SK-N-SH (cell line): ENCODE measurements around the gene DXO. TPM values are rescaled to one million over a fixed set of nuclear protein-coding genes. Genes with fewer than 3 reads are reported as not detected.

Experiments
- CTCF ChIA-PET: fragments of 300-600, 350-600 bp; formaldehyde crosslinking; extraction: SDS; loops from one replicate; lab custom pipeline; 2021; lab: Yijun Ruan, JAX
- POLR2A ChIA-PET: fragments of 350-600 bp; sonication (Branson Sonifier 250); formaldehyde crosslinking; extraction: SDS; loops from one replicate; lab custom pipeline; 2020; ENCODE audit warnings: antibody characterized with exemption, inconsistent platforms; lab: Yijun Ruan, JAX
- DNase-seq: peaks from one replicate; pipeline ENCODE4 v3.0.0; 2012
- H2AFZ ChIP-seq: fragments of 200-600 bp; sonication (generic); 2 replicates; pipeline ENCODE4 v1.8.1; 2016; ENCODE audit warnings: antibody characterized with exemption, mild to moderate bottlenecking, low read depth
- H3F3A ChIP-seq: fragments of 200-600 bp; sonication (generic); replicated peaks from 2 replicates; pipeline ENCODE3; 2016; ENCODE audit warnings: antibody characterized with exemption, mild to moderate bottlenecking; ENCODE audit not compliant: insufficient read depth
- H3K27ac ChIP-seq, 2 experiments: fragments of 200-500 bp in 1 of 2; fragments of 200-600 bp in 1 of 2; sonication (Bioruptor generic) in 1 of 2; sonication (generic), shearing (Covaris generic) in 1 of 2; 2 replicates each; pipeline versions ENCODE4 v1.5.1 to v1.6.1; 2014 to 2016; ENCODE audit warnings: low read depth in 2 of 2, inconsistent platforms in 1 of 2, low read length in 1 of 2, mild to moderate bottlenecking in 1 of 2, mixed read lengths in 1 of 2
- H3K27me3 ChIP-seq: fragments of 200-600 bp; sonication (generic), shearing (Covaris generic); 2 replicates; pipeline ENCODE4 v1.6.1; 2016; ENCODE audit warnings: mixed run types; ENCODE audit not compliant: insufficient read depth
- H3K36me3 ChIP-seq, 2 experiments: fragments of 200-500 bp in 1 of 2; fragments of 200-600 bp in 1 of 2; sonication (Bioruptor generic) in 1 of 2; sonication (generic) in 1 of 2; replicated peaks in 1 of 2; 2 replicates each; pipeline versions ENCODE3 to v1.5.1; 2014 to 2016; ENCODE audit warnings: low read length in 1 of 2, mild to moderate bottlenecking in 1 of 2; ENCODE audit not compliant: insufficient read depth in 2 of 2, control insufficient read depth in 1 of 2
- H3K4me1 ChIP-seq, 2 experiments: fragments of 200-500 bp in 1 of 2; fragments of 200-600 bp in 1 of 2; sonication (Bioruptor generic) in 1 of 2; sonication (generic), shearing (Covaris generic) in 1 of 2; 2 replicates each; pipeline versions ENCODE4 v1.5.1 to v1.6.1; 2014 to 2016; ENCODE audit warnings: low read depth in 1 of 2, low read length in 1 of 2, mixed run types in 1 of 2; ENCODE audit not compliant: insufficient read depth in 2 of 2, control insufficient read depth in 1 of 2
- H3K4me2 ChIP-seq: fragments of 200-600 bp; sonication (generic), shearing (Covaris generic); 2 replicates; pipeline ENCODE4 v1.6.1; 2017; ENCODE audit warnings: mixed run types
- H3K4me3 ChIP-seq, 2 experiments: fragments of 200-500 bp in 1 of 2; fragments of 200-600 bp in 1 of 2; sonication (Bioruptor generic) in 1 of 2; sonication (generic), shearing (Covaris generic) in 1 of 2; 2 replicates each; pipeline versions ENCODE4 v1.5.1 to v1.8.1; 2014 to 2016; ENCODE audit warnings: low read depth in 2 of 2, inconsistent platforms in 1 of 2, low read length in 1 of 2, mild to moderate bottlenecking in 1 of 2, mixed read lengths in 1 of 2, moderate library complexity in 1 of 2
- H3K79me2 ChIP-seq: fragments of 200-600 bp; sonication (generic); 2 replicates; pipeline ENCODE4 v1.8.1; 2017; ENCODE audit warnings: mild to moderate bottlenecking; ENCODE audit not compliant: insufficient read depth
- H3K9ac ChIP-seq: fragments of 200-600 bp; sonication (generic); 2 replicates; pipeline ENCODE4 v1.6.1; 2017; ENCODE audit warnings: mixed run types
- H3K9me2 ChIP-seq: fragments of 200-600 bp; sonication (generic); 2 replicates; pipeline ENCODE4 v1.6.1; 2017; ENCODE audit warnings: mixed run types
- H3K9me3 ChIP-seq: fragments of 200-600 bp; sonication (generic); 2 replicates; pipeline ENCODE4 v1.6.1; 2017; ENCODE audit warnings: mixed run types, mild to moderate bottlenecking, moderate library complexity
- H4K20me1 ChIP-seq: fragments of 200-600 bp; sonication (generic); 2 replicates; pipeline ENCODE4 v1.6.1; 2017; ENCODE audit warnings: mild to moderate bottlenecking, mixed run types; ENCODE audit not compliant: insufficient read depth
- CHD2 ChIP-seq: fragments of 150-350 bp; IDR thresholded peaks from 2 replicates; pipeline ENCODE4 v1.6.1; 2018; ENCODE audit warnings: low read length; ENCODE audit not compliant: partially characterized antibody
- ELF1 ChIP-seq: IDR thresholded peaks from 2 replicates; pipeline ENCODE4 v1.4.0; 2012
- EP300 ChIP-seq, 2 experiments: IDR thresholded peaks; 2 replicates each; pipeline versions ENCODE4 v1.4.0 to v1.6.1; 2012; ENCODE audit warnings: borderline replicate concordance in 1 of 2, low read depth in 1 of 2, low read length in 1 of 2
- FOXM1 ChIP-seq: IDR thresholded peaks from 2 replicates; pipeline ENCODE4 v1.4.0; 2012; ENCODE audit warnings: low read depth, mild to moderate bottlenecking
- JUND ChIP-seq: IDR thresholded peaks from 2 replicates; pipeline ENCODE4 v1.4.0; 2012
- NFIC ChIP-seq: IDR thresholded peaks from 2 replicates; pipeline ENCODE4 v1.4.0; 2012; ENCODE audit warnings: borderline replicate concordance
- POLR2AphosphoS5 ChIP-seq: IDR thresholded peaks from 2 replicates; pipeline ENCODE4 v1.6.1; 2012; ENCODE audit warnings: low read depth, low read length
- RCOR1 ChIP-seq: fragments of 150-350 bp; IDR thresholded peaks from 2 replicates; pipeline ENCODE4 v1.6.1; 2017; ENCODE audit warnings: antibody characterized with exemption, low read length
- RXRA ChIP-seq: IDR thresholded peaks from 2 replicates; pipeline ENCODE4 v1.4.0; 2012; ENCODE audit warnings: low read depth, mild to moderate bottlenecking, borderline replicate concordance
- SMC3 ChIP-seq: IDR thresholded peaks from 2 replicates; pipeline ENCODE4 v1.6.1; 2012; ENCODE audit warnings: low read depth, low read length, improper control_type of control experiment
- TAF1 ChIP-seq: IDR thresholded peaks from 2 replicates; pipeline ENCODE4 v1.6.1; 2012; ENCODE audit warnings: low read depth, mild to moderate bottlenecking, low read length, moderate library complexity, borderline replicate concordance
- TCF12 ChIP-seq: IDR thresholded peaks from 2 replicates; pipeline ENCODE4 v1.4.0; 2012
- USF2 ChIP-seq: fragments of 150-350 bp; IDR thresholded peaks from 2 replicates; pipeline ENCODE4 v1.6.1; 2017; ENCODE audit warnings: antibody characterized with exemption, low read length, low read depth, borderline replicate concordance
- ZBTB33 ChIP-seq: IDR thresholded peaks from 2 replicates; pipeline ENCODE4 v1.4.0; 2012; ENCODE audit warnings: low read depth, borderline replicate concordance
- WGBS: methylation state at CpG from one replicate; pipeline ENCODE4 v1.1.6; 2017; ENCODE audit warnings: low lambda C conversion rate; 5-methylcytosine and 5-hydroxymethylcytosine counted together
- polyA plus RNA-seq, 3 experiments: library from polyadenylated mRNA; depleted of rRNA; stranded (reverse); fragments of >200 nt; gene quantifications; 2 replicates each; pipeline ENCODE4 v1.2.3, GENCODE V29; 2012
- TF ChIP-seq, protein P1 (sequence below): IDR thresholded peaks from 2 replicates; pipeline ENCODE4; 2012
- TF ChIP-seq, protein P2 (sequence below): IDR thresholded peaks from 2 replicates; pipeline ENCODE4 v1.4.0; 2012; ENCODE audit warnings: low read depth

DXO gene
- polyA plus RNA-seq, 1 of the 3 experiments (the other 2 are of a cell fraction), result 25.3 TPM

DNA sequence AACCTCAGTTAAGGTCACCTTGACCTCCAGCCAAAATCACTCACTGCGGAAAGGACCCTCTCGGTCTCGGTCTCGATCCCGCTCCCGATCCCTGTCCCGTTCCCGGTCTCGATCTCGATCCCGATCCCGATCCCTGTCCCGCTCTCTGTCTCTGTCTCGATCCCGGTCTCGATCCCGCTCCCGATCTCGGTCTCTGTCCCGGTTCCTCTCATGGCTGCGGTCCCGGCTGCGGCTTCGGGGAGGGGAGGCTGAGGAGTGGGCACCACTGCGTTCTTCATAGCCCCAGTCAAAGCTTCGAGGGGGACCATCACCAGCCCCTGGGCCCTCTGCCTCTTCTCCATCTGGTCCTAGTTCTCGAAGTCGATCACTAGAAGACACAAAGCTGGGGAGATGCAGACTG, 17.4 kb downstream of the DXO start:
- Histone ChIP-seq H3K4me1 (peaks cover 0 to 10% of the 10 kb centered on the region in 2 experiments; a peak in 2 of 4 replicates), H3K4me2 (no peak overlapping the region), H3K9me2 (no peaks in the 10 kb centered on the region), H3K4me3 (no peak overlapping the region), H3K9me3 (no peaks in the 10 kb centered on the region), H3F3A (peaks cover 22% of the 10 kb centered on the region), H3K79me2 (peaks cover 27% of the 10 kb centered on the region), H3K27me3 (no peaks in the 10 kb centered on the region), H3K36me3 (peaks cover 32 to 60% of the 10 kb centered on the region in 2 experiments), H3K27ac (no peak overlapping the region), H2AFZ (no peak overlapping the region), H3K9ac (no peak overlapping the region), H4K20me1 (no peaks in the 10 kb centered on the region)
- WGBS, result 97% methylated on average over 28 of the region's 28 CpGs
- DNase-seq, result no peak
- ChIA-PET CTCF (interaction anchor here (1.3 kb wide), 1 partner anchor 58 kb away, joined by 3 read pairs; no protein-coding TSS in a partner anchor), POLR2A (interaction anchor here (1.2 kb wide), 1 partner anchor 12 kb away, joined by 3 read pairs; no protein-coding TSS in a partner anchor)
- no peak for TF ChIP-seq TCF12
- no peak for TF ChIP-seq ZBTB33
- TF ChIP-seq, protein P1, sequence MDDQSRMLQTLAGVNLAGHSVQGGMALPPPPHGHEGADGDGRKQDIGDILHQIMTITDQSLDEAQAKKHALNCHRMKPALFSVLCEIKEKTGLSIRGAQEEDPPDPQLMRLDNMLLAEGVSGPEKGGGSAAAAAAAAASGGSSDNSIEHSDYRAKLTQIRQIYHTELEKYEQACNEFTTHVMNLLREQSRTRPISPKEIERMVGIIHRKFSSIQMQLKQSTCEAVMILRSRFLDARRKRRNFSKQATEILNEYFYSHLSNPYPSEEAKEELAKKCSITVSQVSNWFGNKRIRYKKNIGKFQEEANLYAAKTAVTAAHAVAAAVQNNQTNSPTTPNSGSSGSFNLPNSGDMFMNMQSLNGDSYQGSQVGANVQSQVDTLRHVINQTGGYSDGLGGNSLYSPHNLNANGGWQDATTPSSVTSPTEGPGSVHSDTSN, result no peak
- TF ChIP-seq, protein P2, sequence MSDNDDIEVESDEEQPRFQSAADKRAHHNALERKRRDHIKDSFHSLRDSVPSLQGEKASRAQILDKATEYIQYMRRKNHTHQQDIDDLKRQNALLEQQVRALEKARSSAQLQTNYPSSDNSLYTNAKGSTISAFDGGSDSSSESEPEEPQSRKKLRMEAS, result no peak
- TF ChIP-seq NFIC, result no peak
- TF ChIP-seq TAF1, result no peak

DNA sequence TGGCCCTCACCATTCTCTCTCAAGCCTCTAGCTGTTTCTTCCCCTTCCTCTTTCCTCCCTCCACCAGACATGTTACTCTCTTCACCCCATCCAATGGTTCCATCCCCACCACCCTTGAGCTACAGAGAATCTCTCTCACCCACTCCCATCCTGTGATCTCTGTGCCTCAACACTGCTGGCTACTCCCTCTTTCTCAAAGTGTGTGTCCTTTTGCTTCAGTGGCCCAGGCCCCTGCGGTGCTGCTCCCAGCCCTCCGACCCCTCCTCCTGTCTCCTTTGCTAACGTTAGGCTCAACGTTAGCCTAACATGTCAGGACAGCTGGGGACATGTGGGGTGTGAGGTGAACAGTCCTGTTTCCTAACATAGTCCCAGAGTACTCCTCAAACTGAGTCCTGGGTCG, 19.0 kb downstream of the DXO start:
- Histone ChIP-seq H3K4me3 (no peak overlapping the region), H4K20me1 (no peaks in the 10 kb centered on the region), H3K9ac (no peak overlapping the region), H3K27ac (peak overlapping the region; percentile 6 to 26; a peak in 3 of 4 replicates), H3F3A (peaks cover 22% of the 10 kb centered on the region), H3K4me2 (no peak overlapping the region), H3K4me1 (peaks cover 0 to 3% of the 10 kb centered on the region in 2 experiments; a peak in 2 of 4 replicates), H3K79me2 (peaks cover 14% of the 10 kb centered on the region), H3K27me3 (no peaks in the 10 kb centered on the region), H3K9me3 (no peaks in the 10 kb centered on the region), H3K36me3 (peaks cover 32 to 60% of the 10 kb centered on the region in 2 experiments), H2AFZ (no peak overlapping the region), H3K9me2 (no peaks in the 10 kb centered on the region)
- TF ChIP-seq USF2, result no peak
- TF ChIP-seq RCOR1, result no peak
- TF ChIP-seq JUND, result no peak
- TF ChIP-seq RXRA, result no peak
- no peak for TF ChIP-seq TCF12
- TF ChIP-seq ELF1, result no peak
- TF ChIP-seq POLR2AphosphoS5, result no peak
- TF ChIP-seq, protein P1, result no peak
- no peak for TF ChIP-seq CHD2
- no peak for TF ChIP-seq SMC3
- TF ChIP-seq EP300 (IDR thresholded peaks at IDR 0.05; ENCODE audit: borderline replicate concordance in 1 of 2, low read depth in 1 of 2, low read length in 1 of 2), result no peak
- TF ChIP-seq FOXM1, result no peak
- POLR2A ChIA-PET, result interaction anchor here (0.6 to 2.2 kb wide), 3 partner anchors 10 to 101 kb away, joined by 3 to 7 read pairs (median 6); partner anchors contain the start of gene DXO
- DNase-seq, result no peak
- CTCF ChIA-PET, result interaction anchor here (0.7 to 4.5 kb wide), 22 partner anchors 9 to 272 kb away, joined by 3 to 29 read pairs (median 7); partner anchors contain the start of genes DDAH2, DXO, EHMT2 and LY6G5C
- WGBS, result 79% methylated on average over 5 of the region's 5 CpGs
